ENCODE data around the gene SLC7A9. TPM values are rescaled to one million over a fixed set of nuclear protein-coding genes. Genes with fewer than 3 reads are reported as not detected.

SLC7A9 gene
- polyA plus RNA-seq, 1 donor (not counting 4 experiments of a cell fraction or from before 2014, with no cell fraction given) = 0.20 TPM

GRCh38 chr19:32802840-32803239 is 66.7 kb downstream of the SLC7A9 start:
- H3K79me2 ChIP-seq (ENCODE audit: control insufficient read depth, insufficient read depth, low read length) = no peaks in the 10 kb centered on the region
- no peaks in the 10 kb centered on the region for H3K36me3 ChIP-seq (ENCODE audit: control insufficient read depth in 2 of 2, extremely low read depth in 1 of 2, insufficient read depth in 2 of 2, low read length in 2 of 2)
- dilution Hi-C loops (cut with MboI; ENCODE audit: extremely low pct_ligation_motif_present, low sequenced_read_pairs) = no loop called here
- no peaks in the 10 kb centered on the region for H3K9me1 ChIP-seq (ENCODE audit: control insufficient read depth, extremely low read depth, insufficient read depth, low read length)
- H3K4me2 ChIP-seq (ENCODE audit: control insufficient read depth, extremely low read depth, insufficient read depth, low read depth, low read length) = no peak overlapping the region
- FAIRE-seq (no peak), DNase-seq (ENCODE audit: low read depth, low spot score) (no peak)
- H3K9ac ChIP-seq (ENCODE audit: control insufficient read depth, extremely low read depth, insufficient read depth, low read length) = no peak overlapping the region
- no peak overlapping the region for H3K4me3 ChIP-seq (ENCODE audit: control insufficient read depth in 2 of 3, extremely low read depth in 1 of 3, insufficient read depth in 2 of 3, low read depth in 1 of 3, low read length in 3 of 3)
- H3K4me1 ChIP-seq (ENCODE audit: control insufficient read depth, extremely low read depth, insufficient read depth, low read length) = no peaks in the 10 kb centered on the region
- no peak overlapping the region for H2AFZ ChIP-seq (ENCODE audit: control insufficient read depth, low read length)
- no peaks in the 10 kb centered on the region for H4K20me1 ChIP-seq (ENCODE audit: control insufficient read depth, extremely low read depth, insufficient read depth, low read length)
- H3K27ac ChIP-seq (ENCODE audit: control insufficient read depth, insufficient read depth, low read length) = no peak overlapping the region
- H3K27me3 ChIP-seq (ENCODE audit: control insufficient read depth, extremely low read depth, insufficient read depth, low read length) = no peaks in the 10 kb centered on the region
- H3K9me3 ChIP-seq (ENCODE audit: control insufficient read depth, low read depth, low read length) = no peaks in the 10 kb centered on the region
- TF ChIP-seq, protein P1, sequence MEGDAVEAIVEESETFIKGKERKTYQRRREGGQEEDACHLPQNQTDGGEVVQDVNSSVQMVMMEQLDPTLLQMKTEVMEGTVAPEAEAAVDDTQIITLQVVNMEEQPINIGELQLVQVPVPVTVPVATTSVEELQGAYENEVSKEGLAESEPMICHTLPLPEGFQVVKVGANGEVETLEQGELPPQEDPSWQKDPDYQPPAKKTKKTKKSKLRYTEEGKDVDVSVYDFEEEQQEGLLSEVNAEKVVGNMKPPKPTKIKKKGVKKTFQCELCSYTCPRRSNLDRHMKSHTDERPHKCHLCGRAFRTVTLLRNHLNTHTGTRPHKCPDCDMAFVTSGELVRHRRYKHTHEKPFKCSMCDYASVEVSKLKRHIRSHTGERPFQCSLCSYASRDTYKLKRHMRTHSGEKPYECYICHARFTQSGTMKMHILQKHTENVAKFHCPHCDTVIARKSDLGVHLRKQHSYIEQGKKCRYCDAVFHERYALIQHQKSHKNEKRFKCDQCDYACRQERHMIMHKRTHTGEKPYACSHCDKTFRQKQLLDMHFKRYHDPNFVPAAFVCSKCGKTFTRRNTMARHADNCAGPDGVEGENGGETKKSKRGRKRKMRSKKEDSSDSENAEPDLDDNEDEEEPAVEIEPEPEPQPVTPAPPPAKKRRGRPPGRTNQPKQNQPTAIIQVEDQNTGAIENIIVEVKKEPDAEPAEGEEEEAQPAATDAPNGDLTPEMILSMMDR (optimal IDR thresholded peaks at IDR 0.05 in 1 of 3, IDR thresholded peaks at IDR 0.05 in 1 of 3, conservative IDR thresholded peaks at IDR 0.05 in 1 of 3; ENCODE audit: extremely low read depth in 1 of 3, insufficient read depth in 2 of 3, low read length in 3 of 3) = no peak
- TF ChIP-seq EZH2 (IDR thresholded peaks at IDR 0.05; ENCODE audit: low read length) = no peak

GRCh38 chr19:32800754-32801153 is 68.8 kb downstream of the SLC7A9 start:
- H3K27ac ChIP-seq (ENCODE audit: control insufficient read depth, insufficient read depth, low read length) = no peak overlapping the region
- no peaks in the 10 kb centered on the region for H3K4me1 ChIP-seq (ENCODE audit: control insufficient read depth, extremely low read depth, insufficient read depth, low read length)
- H3K9me1 ChIP-seq (ENCODE audit: control insufficient read depth, extremely low read depth, insufficient read depth, low read length) = no peaks in the 10 kb centered on the region
- H3K79me2 ChIP-seq (ENCODE audit: control insufficient read depth, insufficient read depth, low read length) = no peaks in the 10 kb centered on the region
- H3K27me3 ChIP-seq (ENCODE audit: control insufficient read depth, extremely low read depth, insufficient read depth, low read length) = no peaks in the 10 kb centered on the region
- no peaks in the 10 kb centered on the region for H3K9me3 ChIP-seq (ENCODE audit: control insufficient read depth, low read depth, low read length)
- no peak overlapping the region for H3K4me3 ChIP-seq (ENCODE audit: control insufficient read depth in 2 of 3, extremely low read depth in 1 of 3, insufficient read depth in 2 of 3, low read depth in 1 of 3, low read length in 3 of 3)
- H3K9ac ChIP-seq (ENCODE audit: control insufficient read depth, extremely low read depth, insufficient read depth, low read length) = no peak overlapping the region
- no peaks in the 10 kb centered on the region for H4K20me1 ChIP-seq (ENCODE audit: control insufficient read depth, extremely low read depth, insufficient read depth, low read length)
- H3K4me2 ChIP-seq (ENCODE audit: control insufficient read depth, extremely low read depth, insufficient read depth, low read depth, low read length) = no peak overlapping the region
- dilution Hi-C loops (cut with MboI; ENCODE audit: extremely low pct_ligation_motif_present, low sequenced_read_pairs) = no loop called here
- no peak for DNase-seq (ENCODE audit: low read depth, low spot score)
- no peak overlapping the region for H2AFZ ChIP-seq (ENCODE audit: control insufficient read depth, low read length)
- TF ChIP-seq, protein P1 (optimal IDR thresholded peaks at IDR 0.05 in 1 of 3, IDR thresholded peaks at IDR 0.05 in 1 of 3, conservative IDR thresholded peaks at IDR 0.05 in 1 of 3; ENCODE audit: extremely low read depth in 1 of 3, insufficient read depth in 2 of 3, low read length in 3 of 3) = no peak
- TF ChIP-seq EZH2 (IDR thresholded peaks at IDR 0.05; ENCODE audit: low read length) = no peak
- no peaks in the 10 kb centered on the region for H3K36me3 ChIP-seq (ENCODE audit: control insufficient read depth in 2 of 2, extremely low read depth in 1 of 2, insufficient read depth in 2 of 2, low read length in 2 of 2)
- FAIRE-seq = no peak

All from keratinocyte (primary cell).